Measurements from ENCODE around the gene ARF5.

- no peak for TF ChIP-seq EZH2 (IDR thresholded peaks at IDR 0.05)
- TF ChIP-seq POLR2AphosphoS5 (IDR thresholded peaks at IDR 0.05; ENCODE audit: borderline replicate concordance, low read depth, low read length): no peak
Observed at GRCh38 chr7:127546313-127546712, 41.9 kb upstream of the ARF5 start.
